ENCODE data around the gene PTPRF. TPM values are rescaled to one million over a fixed set of nuclear protein-coding genes. Genes with fewer than 3 reads are reported as not detected.

PTPRF gene
- polyA plus RNA-seq, 3 donors, result not detected

DNA sequence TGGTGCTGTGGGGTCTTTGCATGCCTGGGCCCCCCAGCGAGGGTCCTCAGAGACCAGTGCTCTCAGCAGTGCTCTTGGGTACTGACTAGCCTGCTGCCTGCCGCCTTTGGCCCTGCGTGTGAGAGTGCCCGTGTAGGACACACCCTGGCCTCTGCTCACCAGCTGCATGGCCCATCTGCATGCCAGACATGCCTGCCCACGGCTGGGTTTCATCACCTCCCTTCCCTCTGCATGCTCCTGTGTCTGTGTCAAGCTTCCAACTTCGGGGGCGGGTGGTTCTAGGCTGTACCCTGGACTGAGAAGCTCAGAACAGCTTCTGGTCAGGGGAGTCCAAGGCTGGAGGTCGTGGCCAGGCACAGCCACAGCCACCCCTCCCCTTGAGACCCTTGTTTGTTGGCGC is 56.9 kb downstream of the PTPRF start:
- H3K4me3 ChIP-seq (replicated peaks in 1 of 3; ENCODE audit: low read depth in 2 of 3, low read length in 3 of 3), result no peak overlapping the region
- no peak overlapping the region for H3K9ac ChIP-seq (ENCODE audit: insufficient read depth, low read length, poor library complexity, severe bottlenecking)
- H3K4me1 Mint-ChIP-seq, result no peaks in the 10 kb centered on the region
- no peak overlapping the region for H3K27ac Mint-ChIP-seq
- no peaks in the 10 kb centered on the region for H3K27me3 ChIP-seq (ENCODE audit: control insufficient read depth in 2 of 2, insufficient read depth in 2 of 2, low read length in 2 of 2)
- no peaks in the 10 kb centered on the region for H3K27me3 Mint-ChIP-seq (ENCODE audit: low read depth in 3 of 3)
- TF ChIP-seq, protein P1, sequence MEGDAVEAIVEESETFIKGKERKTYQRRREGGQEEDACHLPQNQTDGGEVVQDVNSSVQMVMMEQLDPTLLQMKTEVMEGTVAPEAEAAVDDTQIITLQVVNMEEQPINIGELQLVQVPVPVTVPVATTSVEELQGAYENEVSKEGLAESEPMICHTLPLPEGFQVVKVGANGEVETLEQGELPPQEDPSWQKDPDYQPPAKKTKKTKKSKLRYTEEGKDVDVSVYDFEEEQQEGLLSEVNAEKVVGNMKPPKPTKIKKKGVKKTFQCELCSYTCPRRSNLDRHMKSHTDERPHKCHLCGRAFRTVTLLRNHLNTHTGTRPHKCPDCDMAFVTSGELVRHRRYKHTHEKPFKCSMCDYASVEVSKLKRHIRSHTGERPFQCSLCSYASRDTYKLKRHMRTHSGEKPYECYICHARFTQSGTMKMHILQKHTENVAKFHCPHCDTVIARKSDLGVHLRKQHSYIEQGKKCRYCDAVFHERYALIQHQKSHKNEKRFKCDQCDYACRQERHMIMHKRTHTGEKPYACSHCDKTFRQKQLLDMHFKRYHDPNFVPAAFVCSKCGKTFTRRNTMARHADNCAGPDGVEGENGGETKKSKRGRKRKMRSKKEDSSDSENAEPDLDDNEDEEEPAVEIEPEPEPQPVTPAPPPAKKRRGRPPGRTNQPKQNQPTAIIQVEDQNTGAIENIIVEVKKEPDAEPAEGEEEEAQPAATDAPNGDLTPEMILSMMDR (IDR thresholded peaks at IDR 0.05), result no peak
- no peak overlapping the region for H2AFZ ChIP-seq (ENCODE audit: insufficient read depth, low read depth, low read length, poor library complexity, severe bottlenecking)
- no peaks in the 10 kb centered on the region for H3K9me3 Mint-ChIP-seq
- H3K4me3 Mint-ChIP-seq, result no peak overlapping the region
- H3K9me3 ChIP-seq (replicated peaks in 1 of 2; ENCODE audit: control insufficient read depth in 1 of 2, insufficient read depth in 1 of 2, low read length in 2 of 2), result no peaks in the 10 kb centered on the region
- no peak overlapping the region for H3K27ac ChIP-seq (ENCODE audit: low read depth in 1 of 2, low read length in 2 of 2)
- H3K36me3 Mint-ChIP-seq, result no peaks in the 10 kb centered on the region
- no peaks in the 10 kb centered on the region for H4K20me1 ChIP-seq (ENCODE audit: insufficient read depth, low read length)
- no peaks in the 10 kb centered on the region for H3K4me1 ChIP-seq (ENCODE audit: control insufficient read depth in 1 of 2, insufficient read depth in 2 of 2, low read length in 2 of 2)
- DNase-seq, result no peak
- no peaks in the 10 kb centered on the region for H3K36me3 ChIP-seq (replicated peaks in 1 of 2; ENCODE audit: control insufficient read depth in 1 of 2, insufficient read depth in 2 of 2, low read length in 2 of 2)
- no peaks in the 10 kb centered on the region for H3K79me2 ChIP-seq (ENCODE audit: insufficient read depth, low read length)
- intact Hi-C loops (cut with micrococcal nuclease), result no loop called here
- H3K4me2 ChIP-seq (replicated peaks; ENCODE audit: extremely low read depth, low read length, poor library complexity, severe bottlenecking), result no peak overlapping the region
- WGBS (ENCODE audit: insufficient coverage), result 93% methylated on average over 8 of the region's 9 CpGs

DNA sequence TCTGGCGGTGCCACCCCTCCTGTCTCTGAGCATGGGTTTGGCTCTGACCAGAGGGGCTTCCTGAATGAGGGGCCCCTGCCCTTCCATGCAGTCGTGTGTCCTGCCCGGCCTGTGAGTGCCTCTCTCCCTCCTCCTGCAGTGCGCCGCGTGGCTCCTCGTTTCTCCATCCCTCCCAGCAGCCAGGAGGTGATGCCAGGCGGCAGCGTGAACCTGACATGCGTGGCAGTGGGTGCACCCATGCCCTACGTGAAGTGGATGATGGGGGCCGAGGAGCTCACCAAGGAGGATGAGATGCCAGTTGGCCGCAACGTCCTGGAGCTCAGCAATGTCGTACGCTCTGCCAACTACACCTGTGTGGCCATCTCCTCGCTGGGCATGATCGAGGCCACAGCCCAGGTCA is 57.9 kb downstream of the PTPRF start:
- H3K27me3 Mint-ChIP-seq (ENCODE audit: low read depth in 3 of 3), result no peaks in the 10 kb centered on the region
- TF ChIP-seq, protein P1 (IDR thresholded peaks at IDR 0.05), result no peak
- no peak overlapping the region for H2AFZ ChIP-seq (ENCODE audit: insufficient read depth, low read depth, low read length, poor library complexity, severe bottlenecking)
- H3K27ac Mint-ChIP-seq, result no peak overlapping the region
- no peak for DNase-seq
- no peaks in the 10 kb centered on the region for H3K27me3 ChIP-seq (ENCODE audit: control insufficient read depth in 2 of 2, insufficient read depth in 2 of 2, low read length in 2 of 2)
- no peak overlapping the region for H3K4me3 ChIP-seq (replicated peaks in 1 of 3; ENCODE audit: low read depth in 2 of 3, low read length in 3 of 3)
- H3K4me1 Mint-ChIP-seq, result no peaks in the 10 kb centered on the region
- no peaks in the 10 kb centered on the region for H3K79me2 ChIP-seq (ENCODE audit: insufficient read depth, low read length)
- H3K36me3 ChIP-seq (replicated peaks in 1 of 2; ENCODE audit: control insufficient read depth in 1 of 2, insufficient read depth in 2 of 2, low read length in 2 of 2), result no peaks in the 10 kb centered on the region
- H3K4me3 Mint-ChIP-seq, result no peak overlapping the region
- no peaks in the 10 kb centered on the region for H3K9me3 Mint-ChIP-seq
- intact Hi-C loops (cut with micrococcal nuclease), result no loop called here
- H3K9ac ChIP-seq (ENCODE audit: insufficient read depth, low read length, poor library complexity, severe bottlenecking), result no peak overlapping the region
- 92% methylated on average over 17 of the region's 18 CpGs for WGBS (ENCODE audit: insufficient coverage)
- H3K9me3 ChIP-seq (replicated peaks in 1 of 2; ENCODE audit: control insufficient read depth in 1 of 2, insufficient read depth in 1 of 2, low read length in 2 of 2), result no peaks in the 10 kb centered on the region
- H4K20me1 ChIP-seq (ENCODE audit: insufficient read depth, low read length), result no peaks in the 10 kb centered on the region
- no peak overlapping the region for H3K4me2 ChIP-seq (replicated peaks; ENCODE audit: extremely low read depth, low read length, poor library complexity, severe bottlenecking)
- no peak overlapping the region for H3K27ac ChIP-seq (ENCODE audit: low read depth in 1 of 2, low read length in 2 of 2)
- H3K4me1 ChIP-seq (ENCODE audit: control insufficient read depth in 1 of 2, insufficient read depth in 2 of 2, low read length in 2 of 2), result no peaks in the 10 kb centered on the region
- H3K36me3 Mint-ChIP-seq, result no peaks in the 10 kb centered on the region
